Measurements from ENCODE around the gene TEP1.

The TEP1 gene

DNA sequence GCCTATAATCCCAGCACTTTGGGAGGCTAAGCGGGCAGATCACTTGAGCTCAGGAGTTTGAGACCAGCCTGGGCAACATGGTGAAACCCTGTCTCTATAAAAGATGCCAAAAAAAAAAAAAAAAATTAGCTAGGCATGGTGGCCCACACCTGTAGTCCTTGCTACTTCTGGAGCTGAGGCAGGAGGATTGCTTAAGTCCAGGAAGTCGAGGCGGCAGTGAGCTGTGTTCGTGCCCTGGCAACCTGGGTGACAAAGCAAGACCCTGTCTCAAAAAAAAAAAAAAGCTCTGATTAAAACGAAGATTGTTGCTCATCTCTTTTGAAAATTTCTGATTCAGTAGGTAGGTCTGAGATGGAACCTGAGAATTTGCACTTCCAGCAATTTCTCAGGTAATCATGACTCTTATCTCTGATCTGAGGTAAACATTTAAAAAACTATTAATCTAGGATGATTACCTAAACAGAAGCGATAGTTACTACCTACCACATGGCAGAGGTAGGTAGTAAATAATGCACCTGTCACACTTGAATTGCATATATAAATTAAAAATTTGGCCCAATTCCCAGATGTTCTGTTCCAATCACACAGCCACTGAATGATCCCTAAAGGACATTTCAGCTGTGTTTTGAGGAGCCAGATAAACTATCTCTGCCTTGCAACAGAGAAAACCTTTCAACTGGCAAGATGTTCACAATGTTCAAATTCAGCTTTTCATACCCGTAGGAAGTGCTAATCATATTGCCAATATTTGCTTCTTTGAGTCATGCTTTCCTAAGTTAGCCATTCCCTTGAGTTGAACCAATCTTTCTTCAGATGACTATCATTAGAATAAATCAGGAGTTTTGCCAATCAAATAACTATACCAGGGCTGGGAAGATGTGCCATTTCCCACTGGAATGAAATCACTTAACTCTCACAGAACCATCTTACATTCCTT is 4.2 kb upstream of the TEP1 start:
- Histone ChIP-seq H3K36me3 (replicated peaks; ENCODE audit: low read depth, low read length) (no peaks in the 10 kb centered on the region), H3K4me1 (ENCODE audit: low read length) (peaks cover 18% of the 10 kb centered on the region), H4K20me1 (ENCODE audit: insufficient read depth, low read length) (no peaks in the 10 kb centered on the region), H3K4me3 (ENCODE audit: low read length) (no peak overlapping the region), H2AFZ (ENCODE audit: low read depth, low read length) (no peak overlapping the region), H3K9me3 (ENCODE audit: insufficient read depth, low read length) (no peaks in the 10 kb centered on the region), H3K4me2 (ENCODE audit: low read length) (no peak overlapping the region), H3K79me2 (ENCODE audit: low read length) (peaks cover 14% of the 10 kb centered on the region), H3K9ac (ENCODE audit: low read length) (no peak overlapping the region), H3K27ac (ENCODE audit: low read length) (no peak overlapping the region), H3K27me3 (ENCODE audit: low read depth, low read length) (no peaks in the 10 kb centered on the region)
- TF ChIP-seq, protein P1, sequence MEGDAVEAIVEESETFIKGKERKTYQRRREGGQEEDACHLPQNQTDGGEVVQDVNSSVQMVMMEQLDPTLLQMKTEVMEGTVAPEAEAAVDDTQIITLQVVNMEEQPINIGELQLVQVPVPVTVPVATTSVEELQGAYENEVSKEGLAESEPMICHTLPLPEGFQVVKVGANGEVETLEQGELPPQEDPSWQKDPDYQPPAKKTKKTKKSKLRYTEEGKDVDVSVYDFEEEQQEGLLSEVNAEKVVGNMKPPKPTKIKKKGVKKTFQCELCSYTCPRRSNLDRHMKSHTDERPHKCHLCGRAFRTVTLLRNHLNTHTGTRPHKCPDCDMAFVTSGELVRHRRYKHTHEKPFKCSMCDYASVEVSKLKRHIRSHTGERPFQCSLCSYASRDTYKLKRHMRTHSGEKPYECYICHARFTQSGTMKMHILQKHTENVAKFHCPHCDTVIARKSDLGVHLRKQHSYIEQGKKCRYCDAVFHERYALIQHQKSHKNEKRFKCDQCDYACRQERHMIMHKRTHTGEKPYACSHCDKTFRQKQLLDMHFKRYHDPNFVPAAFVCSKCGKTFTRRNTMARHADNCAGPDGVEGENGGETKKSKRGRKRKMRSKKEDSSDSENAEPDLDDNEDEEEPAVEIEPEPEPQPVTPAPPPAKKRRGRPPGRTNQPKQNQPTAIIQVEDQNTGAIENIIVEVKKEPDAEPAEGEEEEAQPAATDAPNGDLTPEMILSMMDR (IDR thresholded peaks at IDR 0.05; ENCODE audit: low read depth, low read length), result no peak
- TF ChIP-seq EZH2phosphoT487 (IDR thresholded peaks at IDR 0.05; ENCODE audit: low read depth), result no peak

DNA sequence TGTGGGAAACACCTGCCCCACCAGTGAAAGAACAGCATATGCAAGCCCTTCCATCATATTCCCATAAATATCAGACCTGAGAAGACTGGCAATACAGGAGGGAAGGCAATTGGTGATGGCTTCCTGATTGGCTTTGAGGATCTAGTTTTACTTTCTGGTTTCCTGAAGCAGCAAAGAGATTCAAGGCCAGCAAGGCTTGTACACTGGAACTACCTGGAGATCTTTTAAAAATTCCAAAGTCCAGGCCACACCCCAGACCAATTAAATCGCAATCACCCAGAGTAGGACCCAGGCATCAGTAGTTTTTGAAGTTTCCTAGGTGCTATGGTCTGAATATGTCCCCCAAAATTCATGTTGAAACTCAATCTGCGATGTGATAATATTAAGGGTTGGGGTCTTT is 2.9 kb upstream of the TEP1 start:
- H3K4me1 ChIP-seq (ENCODE audit: low read length), result peaks cover 26% of the 10 kb centered on the region
- peak overlapping the region; percentile 26; the same call in 1 of the 2 replicates for H3K27ac ChIP-seq (ENCODE audit: low read length)
- no peaks in the 10 kb centered on the region for H3K27me3 ChIP-seq (ENCODE audit: low read depth, low read length)
- no peaks in the 10 kb centered on the region for H4K20me1 ChIP-seq (ENCODE audit: insufficient read depth, low read length)
- peak overlapping the region; percentile 43; the same call in 1 of the 2 replicates for H3K4me3 ChIP-seq (ENCODE audit: low read length)
- H3K79me2 ChIP-seq (ENCODE audit: low read length), result peaks cover 27% of the 10 kb centered on the region
- peaks cover 5% of the 10 kb centered on the region for H3K36me3 ChIP-seq (replicated peaks; ENCODE audit: low read depth, low read length)
- peak overlapping the region; percentile 70 for H2AFZ ChIP-seq (ENCODE audit: low read depth, low read length)
- H3K4me2 ChIP-seq (ENCODE audit: low read length), result peak overlapping the region; percentile 71
- peak overlapping the region; percentile 51 for H3K9ac ChIP-seq (ENCODE audit: low read length)
- H3K9me3 ChIP-seq (ENCODE audit: insufficient read depth, low read length), result no peaks in the 10 kb centered on the region
- no peak for TF ChIP-seq EZH2phosphoT487 (IDR thresholded peaks at IDR 0.05; ENCODE audit: low read depth)
- TF ChIP-seq, protein P1 (IDR thresholded peaks at IDR 0.05; ENCODE audit: low read depth, low read length), result no peak

DNA sequence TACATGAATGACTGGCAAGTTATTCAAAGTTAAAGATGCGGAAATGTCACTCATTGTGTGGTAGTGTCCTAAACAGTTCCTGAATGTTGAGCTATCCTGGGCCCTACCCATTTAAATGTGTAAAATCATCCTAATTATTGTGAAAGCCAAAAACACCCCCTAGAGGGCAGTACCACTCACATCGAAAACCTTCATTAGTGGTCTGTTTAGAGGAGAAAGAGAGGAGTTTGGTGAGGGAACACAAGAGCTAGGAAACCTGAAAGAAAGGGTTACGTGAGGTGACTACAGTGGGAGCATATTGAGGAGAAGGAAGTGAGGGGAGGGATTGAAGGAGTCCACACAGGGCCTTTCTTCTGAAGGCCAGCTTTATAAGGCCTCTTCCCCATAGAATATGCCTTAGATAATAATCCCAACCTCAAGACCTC is 2.5 kb upstream of the TEP1 start:
- H3K9me3 ChIP-seq (ENCODE audit: insufficient read depth, low read length), result no peaks in the 10 kb centered on the region
- H2AFZ ChIP-seq (ENCODE audit: low read depth, low read length), result peak overlapping the region; percentile 70
- peaks cover 32% of the 10 kb centered on the region for H3K79me2 ChIP-seq (ENCODE audit: low read length)
- H3K9ac ChIP-seq (ENCODE audit: low read length), result peak overlapping the region; percentile 51
- no peaks in the 10 kb centered on the region for H4K20me1 ChIP-seq (ENCODE audit: insufficient read depth, low read length)
- peaks cover 5% of the 10 kb centered on the region for H3K36me3 ChIP-seq (replicated peaks; ENCODE audit: low read depth, low read length)
- peak overlapping the region; percentile 43; the same call in 1 of the 2 replicates for H3K4me3 ChIP-seq (ENCODE audit: low read length)
- TF ChIP-seq, protein P1 (IDR thresholded peaks at IDR 0.05; ENCODE audit: low read depth, low read length), result peak; percentile 77
- no peak for TF ChIP-seq EZH2phosphoT487 (IDR thresholded peaks at IDR 0.05; ENCODE audit: low read depth)
- H3K4me1 ChIP-seq (ENCODE audit: low read length), result peaks cover 26% of the 10 kb centered on the region
- H3K27ac ChIP-seq (ENCODE audit: low read length), result peak overlapping the region; percentile 26; the same call in 1 of the 2 replicates
- peak overlapping the region; percentile 71 for H3K4me2 ChIP-seq (ENCODE audit: low read length)
- no peaks in the 10 kb centered on the region for H3K27me3 ChIP-seq (ENCODE audit: low read depth, low read length)

DNA sequence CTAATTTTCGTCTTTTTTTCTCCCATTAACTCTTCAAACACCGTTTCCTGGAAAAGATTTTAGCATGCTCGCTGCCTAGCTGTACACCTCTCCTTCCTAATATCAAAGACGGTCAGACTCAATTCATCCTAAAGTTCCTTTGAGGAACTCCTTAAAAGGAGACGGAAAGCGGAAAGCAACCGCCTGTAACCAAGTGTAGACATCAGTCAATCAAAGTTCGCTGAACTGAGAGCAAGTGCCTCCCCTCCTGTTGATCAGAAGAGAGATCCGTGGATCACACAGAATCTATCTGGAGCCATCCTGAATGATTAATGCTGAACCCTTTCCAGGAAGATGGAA is 412 bp upstream of the TEP1 start:
- H3K9me3 ChIP-seq (ENCODE audit: insufficient read depth, low read length), result no peaks in the 10 kb centered on the region
- H3K9ac ChIP-seq (ENCODE audit: low read length), result peak overlapping the region; percentile 90
- H2AFZ ChIP-seq (ENCODE audit: low read depth, low read length), result peak overlapping the region; percentile 15; the same call in 1 of the 2 replicates
- H3K4me1 ChIP-seq (ENCODE audit: low read length), result peaks cover 26% of the 10 kb centered on the region
- H3K27ac ChIP-seq (ENCODE audit: low read length), result peak overlapping the region; percentile 79
- peaks cover 42% of the 10 kb centered on the region for H3K79me2 ChIP-seq (ENCODE audit: low read length)
- TF ChIP-seq, protein P1 (IDR thresholded peaks at IDR 0.05; ENCODE audit: low read depth, low read length), result no peak
- no peak for TF ChIP-seq EZH2phosphoT487 (IDR thresholded peaks at IDR 0.05; ENCODE audit: low read depth)
- H3K27me3 ChIP-seq (ENCODE audit: low read depth, low read length), result no peaks in the 10 kb centered on the region
- H3K4me3 ChIP-seq (ENCODE audit: low read length), result peak overlapping the region; percentile 80
- peaks cover 5% of the 10 kb centered on the region for H3K36me3 ChIP-seq (replicated peaks; ENCODE audit: low read depth, low read length)
- H4K20me1 ChIP-seq (ENCODE audit: insufficient read depth, low read length), result peaks cover 7% of the 10 kb centered on the region
- peak overlapping the region; percentile 88 for H3K4me2 ChIP-seq (ENCODE audit: low read length)

All from OCI-LY3 (cell line).